ENCODE measurements around the gene LPCAT3. TPM values are rescaled to one million over a fixed set of nuclear protein-coding genes. Genes with fewer than 3 reads are reported as not detected.

Gene LPCAT3
- total RNA-seq, 1 experiment from 2014 or later: 30.2 TPM

- H3K36me3 Mint-ChIP-seq (ENCODE audit: insufficient read depth, unreplicated experiment): peaks cover 16% of the 10 kb centered on the region
- DNase-seq: no peak
- H3K27ac Mint-ChIP-seq (ENCODE audit: unreplicated experiment): no peak overlapping the region
- H3K4me1 Mint-ChIP-seq (ENCODE audit: low read depth, unreplicated experiment): no peaks in the 10 kb centered on the region
- no peak for TF ChIP-seq CTCF (IDR thresholded peaks at IDR 0.05; ENCODE audit: unreplicated experiment)
- no TSS peak for BruUV-seq (replicated peaks)
- intact Hi-C loops (cut with micrococcal nuclease; ENCODE audit: unreplicated experiment): no loop called here
- H3K9me3 Mint-ChIP-seq (ENCODE audit: low read depth, unreplicated experiment): no peaks in the 10 kb centered on the region
- H3K4me3 Mint-ChIP-seq (ENCODE audit: low read depth, unreplicated experiment): no peak overlapping the region
- H3K27me3 Mint-ChIP-seq (ENCODE audit: unreplicated experiment): no peaks in the 10 kb centered on the region
- CTCF ChIA-PET: no interaction called here
Observed at GRCh38 chr12:7009512-7009911, 8.8 kb downstream of the LPCAT3 start.

DNA sequence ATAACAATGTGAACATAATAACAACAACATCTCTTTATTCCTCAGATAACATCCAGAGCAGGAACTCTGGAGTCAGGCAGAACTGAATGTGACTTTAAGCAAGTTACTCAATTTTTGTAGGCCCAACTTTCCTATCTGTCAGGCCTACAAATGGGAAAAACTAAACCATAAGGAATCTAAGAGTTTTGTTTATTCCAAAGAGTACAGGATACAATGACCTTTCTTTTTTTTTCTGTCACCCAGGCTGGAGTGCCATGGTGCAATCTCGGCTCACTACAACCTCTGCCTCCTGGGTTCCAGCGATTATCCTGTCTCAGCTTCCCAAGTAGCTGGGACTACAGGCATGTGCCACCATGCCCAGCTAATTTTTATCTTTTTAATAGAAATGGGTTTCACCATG, 9.4 kb downstream of the LPCAT3 start:
- no peak for DNase-seq
- TF ChIP-seq CTCF (IDR thresholded peaks at IDR 0.05; ENCODE audit: unreplicated experiment): no peak
- no peak overlapping the region for H3K4me3 Mint-ChIP-seq (ENCODE audit: low read depth, unreplicated experiment)
- H3K36me3 Mint-ChIP-seq (ENCODE audit: insufficient read depth, unreplicated experiment): peaks cover 16% of the 10 kb centered on the region
- no peak overlapping the region for H3K27ac Mint-ChIP-seq (ENCODE audit: unreplicated experiment)
- CTCF ChIA-PET: no interaction called here
- no peaks in the 10 kb centered on the region for H3K27me3 Mint-ChIP-seq (ENCODE audit: unreplicated experiment)
- intact Hi-C loops (cut with micrococcal nuclease; ENCODE audit: unreplicated experiment): no loop called here
- BruUV-seq (replicated peaks): no TSS peak
- H3K4me1 Mint-ChIP-seq (ENCODE audit: low read depth, unreplicated experiment): no peaks in the 10 kb centered on the region
- H3K9me3 Mint-ChIP-seq (ENCODE audit: low read depth, unreplicated experiment): no peaks in the 10 kb centered on the region

- CTCF ChIA-PET: interaction anchor here (0.6 kb wide), 1 partner anchor 101 kb away, joined by 3 read pairs; no protein-coding TSS in a partner anchor
- no peak overlapping the region for H3K4me3 Mint-ChIP-seq (ENCODE audit: low read depth, unreplicated experiment)
- DNase-seq: no peak
- intact Hi-C loops (cut with micrococcal nuclease; ENCODE audit: unreplicated experiment): no loop called here
- H3K27me3 Mint-ChIP-seq (ENCODE audit: unreplicated experiment): no peaks in the 10 kb centered on the region
- no TSS peak for BruUV-seq (replicated peaks)
- H3K36me3 Mint-ChIP-seq (ENCODE audit: insufficient read depth, unreplicated experiment): peaks cover 16% of the 10 kb centered on the region
- no peaks in the 10 kb centered on the region for H3K9me3 Mint-ChIP-seq (ENCODE audit: low read depth, unreplicated experiment)
- no peak for TF ChIP-seq CTCF (IDR thresholded peaks at IDR 0.05; ENCODE audit: unreplicated experiment)
- no peaks in the 10 kb centered on the region for H3K4me1 Mint-ChIP-seq (ENCODE audit: low read depth, unreplicated experiment)
- no peak overlapping the region for H3K27ac Mint-ChIP-seq (ENCODE audit: unreplicated experiment)
Observed at GRCh38 chr12:7006639-7007038, 11.6 kb downstream of the LPCAT3 start.

DNA sequence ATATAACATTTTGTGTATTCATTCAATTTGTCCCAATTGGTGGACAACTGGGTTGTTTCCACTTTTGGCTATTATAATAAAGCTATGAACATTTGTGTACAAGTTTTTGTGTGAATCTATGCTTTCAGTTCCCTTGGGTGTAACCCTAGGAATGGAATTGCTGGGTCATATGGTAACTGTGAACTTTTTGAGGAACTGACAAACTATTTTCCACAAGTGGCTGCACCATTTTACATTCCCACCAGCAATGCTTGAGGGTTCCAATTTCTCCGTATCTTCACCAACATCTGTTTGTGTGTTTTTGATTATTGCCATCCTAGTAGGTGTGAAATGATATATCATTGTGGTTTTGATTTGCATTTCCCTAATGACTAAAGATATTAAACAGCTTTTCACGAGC, 13.0 kb downstream of the LPCAT3 start:
- intact Hi-C loops (cut with micrococcal nuclease; ENCODE audit: unreplicated experiment): no loop called here
- DNase-seq: no peak
- Mint-ChIP-seq H3K4me1 (ENCODE audit: low read depth, unreplicated experiment) (no peaks in the 10 kb centered on the region), H3K9me3 (ENCODE audit: low read depth, unreplicated experiment) (no peaks in the 10 kb centered on the region), H3K4me3 (ENCODE audit: low read depth, unreplicated experiment) (no peak overlapping the region), H3K36me3 (ENCODE audit: insufficient read depth, unreplicated experiment) (peaks cover 13% of the 10 kb centered on the region), H3K27me3 (ENCODE audit: unreplicated experiment) (no peaks in the 10 kb centered on the region), H3K27ac (ENCODE audit: unreplicated experiment) (no peak overlapping the region)
- TF ChIP-seq CTCF (IDR thresholded peaks at IDR 0.05; ENCODE audit: unreplicated experiment): no peak
- no TSS peak for BruUV-seq (replicated peaks)
- CTCF ChIA-PET: interaction anchor here (0.6 to 1.0 kb wide), 2 partner anchors 58 to 132 kb away, joined by 3 read pairs; no protein-coding TSS in a partner anchor

Data from Calu3 (cell line).